T-cell (primary cell): ENCODE data around the gene SLC29A3. TPM values are rescaled to one million over a fixed set of nuclear protein-coding genes. Genes with fewer than 3 reads are reported as not detected.

Experiments
- ATAC-seq, 4 experiments: fragments of 200-7000 bp in 3 of 4; fragments of 150-1000 bp in 1 of 4; cut with Tn5 transposase; replicated peaks in 1 of 4; 1 replicate in 3 of 4; 2 replicates in 1 of 4; pipeline ENCODE4 v1.10.0; 2021; ENCODE audit warnings: moderate library complexity in 3 of 4, mild to moderate bottlenecking in 2 of 4, moderate number of reproducible peaks in 1 of 4
- CTCF ChIA-PET, 2 donors: fragments of 300-600 bp; sonication (Branson Sonifier 250); formaldehyde crosslinking; loops; one replicate each; lab custom pipeline; 2022; ENCODE audit warnings: antibody characterized with exemption in 2 of 2; lab: Charles Lee
- POLR2A ChIA-PET, 2 donors: fragments of 300-600 bp; sonication (Branson Sonifier 250); formaldehyde crosslinking; loops; one replicate each; lab custom pipeline; 2022; ENCODE audit warnings: antibody characterized with exemption in 2 of 2; lab: Charles Lee
- DNase-seq, 35 experiments: peaks; one replicate each; pipeline versions ENCODE4 v3.0.0 to v3.0.0-alpha.2; 2013 to 2023
- H3K27ac ChIP-seq: one replicate; pipeline ENCODE4 v1.5.1; 2013; ENCODE audit warnings: low read length
- H3K27me3 ChIP-seq, 2 experiments: replicated peaks in 1 of 2; 1 replicate in 1 of 2; 2 replicates in 1 of 2; pipeline versions ENCODE4 v1.6.1 to v1.7.0; 2013; ENCODE audit warnings: low read length in 1 of 2, mixed read lengths in 1 of 2; ENCODE audit not compliant: control insufficient read depth in 2 of 2, insufficient read depth in 2 of 2; ENCODE audit errors: extremely low read depth in 1 of 2
- H3K36me3 ChIP-seq, 2 donors: 1 replicate in 1 of 2; 2 replicates in 1 of 2; pipeline versions ENCODE4 v1.6.1 to v1.7.0; 2013; ENCODE audit warnings: low read length in 1 of 2; ENCODE audit not compliant: control insufficient read depth in 2 of 2, insufficient read depth in 1 of 2; ENCODE audit errors: extremely low read depth in 1 of 2
- H3K4me1 ChIP-seq, 2 experiments: 1 replicate in 1 of 2; 2 replicates in 1 of 2; pipeline versions ENCODE4 v1.6.1 to v1.7.0; 2013; ENCODE audit warnings: low read length in 2 of 2, mixed read lengths in 1 of 2; ENCODE audit not compliant: insufficient read depth in 2 of 2, control insufficient read depth in 1 of 2; ENCODE audit errors: extremely low read depth in 1 of 2
- H3K4me3 ChIP-seq, 2 donors: 1 replicate in 1 of 2; 2 replicates in 1 of 2; pipeline versions ENCODE4 v1.5.1 to v1.7.0; 2013; ENCODE audit warnings: mild to moderate bottlenecking in 2 of 2, low read length in 1 of 2, moderate library complexity in 1 of 2; ENCODE audit not compliant: control insufficient read depth in 1 of 2; ENCODE audit errors: extremely low read depth in 1 of 2
- H3K9me3 ChIP-seq: 2 replicates; pipeline ENCODE4 v1.7.0; 2013
- H3K27ac Mint-ChIP-seq, 2 donors: one replicate each; pipeline ENCODE4 v1.8.0; 2020 to 2021; ENCODE audit warnings: mild to moderate bottlenecking in 2 of 2, mixed read lengths in 2 of 2
- H3K27me3 Mint-ChIP-seq, 2 donors: one replicate each; pipeline ENCODE4 v1.8.0; 2021 to 2022; ENCODE audit warnings: mixed read lengths in 2 of 2
- H3K36me3 Mint-ChIP-seq: one replicate; pipeline ENCODE4 v1.8.0; 2021; ENCODE audit warnings: mixed read lengths
- H3K4me1 Mint-ChIP-seq, 3 donors: one replicate each; pipeline ENCODE4 v1.8.0; 2020 to 2022; ENCODE audit warnings: mixed read lengths in 3 of 3, mild to moderate bottlenecking in 1 of 3
- H3K4me3 Mint-ChIP-seq, 3 donors: one replicate each; pipeline ENCODE4 v1.8.0; 2020 to 2022; ENCODE audit warnings: mild to moderate bottlenecking in 3 of 3, mixed read lengths in 3 of 3, moderate library complexity in 3 of 3
- H3K9me3 Mint-ChIP-seq, 3 donors: one replicate each; pipeline ENCODE4 v1.8.0; 2020 to 2022; ENCODE audit warnings: mixed read lengths in 3 of 3
- WGBS: methylation state at CpG from one replicate; pipeline ENCODE4 v1.1.5; 2013; ENCODE audit warnings: missing lambda C conversion rate; ENCODE audit not compliant: insufficient coverage; 5-methylcytosine and 5-hydroxymethylcytosine counted together
- total RNA-seq, 35 experiments: library from RNA in 6 of 35; stranded (reverse) in 6 of 35; fragments of 120-200 nt in 1 of 35; gene quantifications; one replicate each; pipeline versions ENCODE4 v1.2.1 to v1.2.4 and lab custom pipeline; 2013 to 2026

The SLC29A3 gene
- total RNA-seq, 5 donors from 2014 or later (not counting 1 experiment from before 2014, with no cell fraction given) = 3.3 to 8.8 (median 6.5) TPM

- H3K9me3 Mint-ChIP-seq = no peaks in the 10 kb centered on the region
- H3K4me1 Mint-ChIP-seq = peaks cover 7 to 11% (median 8%) of the 10 kb centered on the region in 3 donors
- POLR2A ChIA-PET = interaction anchor here in 1 of 2 donors (0.6 kb wide), 1 partner anchor 51 kb away, joined by 5 read pairs; no protein-coding TSS in a partner anchor
- H3K9me3 ChIP-seq = no peaks in the 10 kb centered on the region
- H3K27me3 ChIP-seq = peaks cover 5 to 79% of the 10 kb centered on the region in 2 experiments
- WGBS = 93% methylated on average over 8 of the region's 11 CpGs
- ATAC-seq (no peak), DNase-seq (no peak)
- peaks cover 0 to 13% of the 10 kb centered on the region in 2 experiments for H3K4me1 ChIP-seq
- peak overlapping the region in 1 of 3 donors; percentile 78 for H3K4me3 Mint-ChIP-seq
- H3K4me3 ChIP-seq = no peak overlapping the region
- CTCF ChIA-PET = no interaction called here
- peaks cover 45 to 73% of the 10 kb centered on the region in 2 donors for H3K27me3 Mint-ChIP-seq
- no peak overlapping the region for H3K27ac ChIP-seq
- no peaks in the 10 kb centered on the region for H3K36me3 Mint-ChIP-seq
- no peak overlapping the region for H3K27ac Mint-ChIP-seq
- H3K36me3 ChIP-seq = no peaks in the 10 kb centered on the region
Observed at GRCh38 chr10:71394926-71395562, 76.0 kb downstream of the SLC29A3 start.

- peaks cover 0 to 13% of the 10 kb centered on the region in 2 experiments for H3K4me1 ChIP-seq
- H3K9me3 ChIP-seq = no peaks in the 10 kb centered on the region
- peaks cover 5 to 79% of the 10 kb centered on the region in 2 experiments for H3K27me3 ChIP-seq
- no CpG with 5 or more reads among the region's 4 CpGs for WGBS
- Mint-ChIP-seq H3K9me3 (no peaks in the 10 kb centered on the region), H3K4me1 (peaks cover 7 to 11% (median 8%) of the 10 kb centered on the region in 3 donors), H3K36me3 (no peaks in the 10 kb centered on the region), H3K27ac (no peak overlapping the region), H3K27me3 (peaks cover 48 to 73% of the 10 kb centered on the region in 2 donors), H3K4me3 (peak overlapping the region; percentile 17 to 78 (median 39))
- no peak for ATAC-seq
- H3K27ac ChIP-seq = no peak overlapping the region
- H3K4me3 ChIP-seq = no peak overlapping the region
- DNase-seq = no peak
- POLR2A ChIA-PET = no interaction called here
- no peaks in the 10 kb centered on the region for H3K36me3 ChIP-seq
- CTCF ChIA-PET = interaction anchor here in 1 of 2 donors (0.7 kb wide), 1 partner anchor 416 kb away, joined by 4 read pairs; no protein-coding TSS in a partner anchor
Observed at GRCh38 chr10:71395621-71396020, 76.6 kb downstream of the SLC29A3 start.

- Histone ChIP-seq H3K4me1 (peaks cover 0 to 13% of the 10 kb centered on the region in 2 experiments), H3K27me3 (peaks cover 5 to 77% of the 10 kb centered on the region in 2 experiments), H3K4me3 (peak overlapping the region; percentile 15 to 63), H3K9me3 (no peaks in the 10 kb centered on the region), H3K27ac (no peak overlapping the region), H3K36me3 (no peaks in the 10 kb centered on the region)
- Mint-ChIP-seq H3K27ac (no peak overlapping the region), H3K4me3 (peak overlapping the region; percentile 62 to 78 (median 68)), H3K9me3 (no peaks in the 10 kb centered on the region), H3K27me3 (peaks cover 48 to 73% of the 10 kb centered on the region in 2 donors), H3K36me3 (no peaks in the 10 kb centered on the region), H3K4me1 (peaks cover 7 to 11% (median 8%) of the 10 kb centered on the region in 3 donors)
- WGBS = 20% methylated on average over 43 of the region's 46 CpGs
- ATAC-seq (peak; percentile 57 to 83 (median 70)), DNase-seq (peak in 12 of 35 experiments; percentile 9 to 49 (median 18))
- ChIA-PET POLR2A (no interaction called here), CTCF (interaction anchor here in 1 of 2 donors (0.7 kb wide), 1 partner anchor 416 kb away, joined by 4 read pairs; no protein-coding TSS in a partner anchor)
Observed at GRCh38 chr10:71396084-71396710, 77.1 kb downstream of the SLC29A3 start.

GRCh38 chr10:71396711-71397295 lies 77.7 kb downstream of the SLC29A3 start, which contains the start of gene CDH23:
Gene CDH23 (plus strand): TSS chr10:71396920. CDS start chr10:71439832, 42,912 bp downstream.
- ChIA-PET POLR2A (no interaction called here), CTCF (no interaction called here)
- ATAC-seq = peak; percentile 34 to 42 (median 39)
- no peaks in the 10 kb centered on the region for H3K36me3 Mint-ChIP-seq
- Histone ChIP-seq H3K9me3 (no peaks in the 10 kb centered on the region), H3K27me3 (peaks cover 5 to 72% of the 10 kb centered on the region in 2 experiments), H3K4me3 (peak within 1 kb of the TSS; percentile 15 to 63), H3K36me3 (no peaks in the 10 kb centered on the region), H3K27ac (no peak within 1 kb of the TSS), H3K4me1 (peaks cover 0 to 13% of the 10 kb centered on the region in 2 experiments)
- no peaks in the 10 kb centered on the region for H3K9me3 Mint-ChIP-seq
- H3K4me1 Mint-ChIP-seq = peaks cover 7 to 11% (median 8%) of the 10 kb centered on the region in 3 donors
- peak within 1 kb of the TSS; percentile 62 to 78 (median 68) for H3K4me3 Mint-ChIP-seq
- H3K27ac Mint-ChIP-seq = no peak within 1 kb of the TSS
- DNase-seq = peak in 1 of 35 experiments; percentile 21
- peaks cover 42 to 72% of the 10 kb centered on the region in 2 donors for H3K27me3 Mint-ChIP-seq
- WGBS = under 1% methylated on average over 64 of the region's 91 CpGs

- 7% methylated on average over 59 of the region's 82 CpGs for WGBS
- ATAC-seq = no peak
- Histone ChIP-seq H3K9me3 (no peaks in the 10 kb centered on the region), H3K27me3 (peaks cover 5 to 69% of the 10 kb centered on the region in 2 experiments), H3K4me1 (peaks cover 0 to 13% of the 10 kb centered on the region in 2 experiments), H3K36me3 (no peaks in the 10 kb centered on the region), H3K4me3 (peak overlapping the region in 1 of 2 donors; percentile 42), H3K27ac (no peak overlapping the region)
- DNase-seq = no peak
- POLR2A ChIA-PET = no interaction called here
- CTCF ChIA-PET = no interaction called here
- Mint-ChIP-seq H3K27ac (no peak overlapping the region), H3K4me3 (peak overlapping the region; percentile 37 to 78 (median 62)), H3K4me1 (peaks cover 7 to 11% (median 8%) of the 10 kb centered on the region in 3 donors), H3K27me3 (peaks cover 38 to 68% of the 10 kb centered on the region in 2 donors), H3K9me3 (no peaks in the 10 kb centered on the region), H3K36me3 (no peaks in the 10 kb centered on the region)
Observed at GRCh38 chr10:71397296-71398212, 78.5 kb downstream of the SLC29A3 start.
